K562 (cell line): ENCODE data around the gene PRKACA. TPM values are rescaled to one million over a fixed set of nuclear protein-coding genes. Genes with fewer than 3 reads are reported as not detected.
A peak's percentile ranks its signal among the peaks of the same experiment; 100 is the strongest.

Source experiments
- C11orf30 ChIP-seq: fragments of 450-650 bp; IDR thresholded peaks from 2 replicates; pipeline ENCODE4 v1.6.1; 2016; ENCODE audit warnings: low read depth, mild to moderate bottlenecking
- E2F3 ChIP-seq: fragments of 250-450 bp; sonication (Bioruptor Pico); IDR thresholded peaks from 2 replicates; pipeline ENCODE4 v1.4.0; 2020; ENCODE audit warnings: mild to moderate bottlenecking
- GTF2E2 ChIP-seq: fragments of 200-800 bp; sonication (Bioruptor generic); IDR thresholded peaks from 2 replicates; pipeline ENCODE4 v1.6.1; 2016; ENCODE audit warnings: missing genetic modification characterization, missing compliant biosample characterization
- HLTF ChIP-seq: fragments of 450-650 bp; IDR thresholded peaks from 2 replicates; pipeline ENCODE4 v1.6.1; 2016
- PHF8 ChIP-seq: fragments of 200-600 bp; sonication (generic); IDR thresholded peaks from 2 replicates; pipeline ENCODE4 v1.6.1; 2012; ENCODE audit warnings: mixed run types, mild to moderate bottlenecking, inconsistent platforms, low read length, moderate library complexity, borderline replicate concordance
- POLR2B ChIP-seq: fragments of 450-650 bp; IDR thresholded peaks from 2 replicates; pipeline ENCODE4 v1.6.1; 2018; ENCODE audit warnings: low read depth; ENCODE audit not compliant: partially characterized antibody
- RB1 ChIP-seq: fragments of 450-650 bp; IDR thresholded peaks from 2 replicates; pipeline ENCODE4 v1.6.1; 2017; ENCODE audit warnings: low read depth, mild to moderate bottlenecking
- RBM25 ChIP-seq: fragments of 200-400 bp; formaldehyde crosslinking; IDR thresholded peaks from 2 replicates; pipeline ENCODE4 v1.6.1; 2018; ENCODE audit warnings: low read length, low read depth, moderate library complexity; ENCODE audit not compliant: severe bottlenecking
- RUNX1 ChIP-seq: sonication (generic); IDR thresholded peaks from 2 replicates; pipeline ENCODE4 v1.6.1; 2016; ENCODE audit warnings: antibody characterized with exemption, low read depth
- SAP30 ChIP-seq: fragments of 200-600 bp; sonication (generic); IDR thresholded peaks from 2 replicates; pipeline ENCODE4 v1.6.1; 2012; ENCODE audit warnings: borderline replicate concordance, low read depth, mild to moderate bottlenecking, moderate library complexity, low read length, control low read depth, inconsistent platforms; ENCODE audit not compliant: insufficient read depth, poor library complexity, severe bottlenecking
- SIN3A ChIP-seq, 2 experiments: fragments of 150-350 bp in 1 of 2; IDR thresholded peaks; 2 replicates each; pipeline ENCODE4 v1.6.1; 2011 to 2016; ENCODE audit warnings: borderline replicate concordance in 2 of 2, low read depth in 2 of 2, low read length in 2 of 2, mild to moderate bottlenecking in 2 of 2, moderate library complexity in 2 of 2; ENCODE audit not compliant: control insufficient read depth in 1 of 2
- SPI1 ChIP-seq: IDR thresholded peaks from 2 replicates; pipeline ENCODE4 v1.6.1; 2011; ENCODE audit warnings: low read depth, low read length, control low read depth, borderline replicate concordance
- STAG1 ChIP-seq: sonication (generic); formaldehyde crosslinking; IDR thresholded peaks from 2 replicates; pipeline ENCODE4 v1.5.0; 2020; ENCODE audit warnings: missing genetic modification reagents, borderline replicate concordance
- TRIM25 ChIP-seq: fragments of 450-650 bp; IDR thresholded peaks from 2 replicates; pipeline ENCODE4 v1.7.0; 2016; ENCODE audit warnings: borderline replicate concordance
- VEZF1 ChIP-seq: fragments of 200-800 bp; sonication (Bioruptor generic); IDR thresholded peaks from 2 replicates; pipeline ENCODE4 v1.6.1; 2017; ENCODE audit warnings: missing genetic modification characterization, missing compliant biosample characterization
- WHSC1 ChIP-seq: IDR thresholded peaks from one replicate; pipeline ENCODE4 v1.6.1; 2012; ENCODE audit warnings: low read length, control low read depth, inconsistent platforms
- ZFX ChIP-seq: sonication (generic); formaldehyde crosslinking; IDR thresholded peaks from 2 replicates; pipeline ENCODE4 v1.8.0; 2022; ENCODE audit warnings: mild to moderate bottlenecking, missing genetic modification reagents, moderate library complexity
- ZNF224 ChIP-seq: sonication (generic); formaldehyde crosslinking; IDR thresholded peaks from 2 replicates; pipeline ENCODE4 v1.8.0; 2022; ENCODE audit warnings: mild to moderate bottlenecking, missing genetic modification reagents
- ZNF75A ChIP-seq: fragments of 450-650 bp; formaldehyde crosslinking; IDR thresholded peaks from 2 replicates; pipeline ENCODE4 v1.4.0; 2020; ENCODE audit warnings: mild to moderate bottlenecking
- polyA plus RNA-seq, 8 experiments: library from polyadenylated mRNA; depleted of rRNA in 4 of 8; stranded (reverse) in 5 of 8; unstranded in 3 of 8; fragments of >200 nt; fragmentation: Nextera tagmentation in 2 of 8; fragmentation: Illumina TruSeq in 1 of 8; extraction: Ambion mirVana in 2 of 8; extraction: Trizol in 1 of 8; gene quantifications; 2 replicates each; pipeline versions ENCODE4 v1.2.1 to v1.2.3, GENCODE V29; 2011 to 2014; ENCODE audit warnings: inconsistent platforms in 1 of 8, missing spikeins in 1 of 8
- total RNA-seq, 7 experiments: library from RNA; depleted of rRNA in 6 of 7; stranded (reverse); fragments of >200 nt in 6 of 7; fragmentation: Illumina TruSeq in 2 of 7; extraction: Trizol in 2 of 7; gene quantifications; 2 replicates each; pipeline versions ENCODE4 v1.2.1 to v1.2.3, GENCODE V29; 2011 to 2021; ENCODE audit warnings: low replicate concordance in 1 of 7
- TF ChIP-seq, protein P1 (sequence below): sonication (generic); formaldehyde crosslinking; IDR thresholded peaks from 2 replicates; pipeline ENCODE4 v1.8.0; 2022; ENCODE audit warnings: missing genetic modification reagents, mild to moderate bottlenecking, moderate library complexity, borderline replicate concordance
- TF ChIP-seq, protein P2 (sequence below): fragments of 250-450 bp; sonication (Bioruptor Pico); IDR thresholded peaks from 2 replicates; pipeline ENCODE4 v1.4.0; 2020

The PRKACA gene
- total and polyA plus RNA-seq, 9 of the 15 experiments (the other 6 are each of a cell fraction or from before 2014, with no cell fraction given) = 1.2 to 63.1 (median 13.0) TPM

- TF ChIP-seq TRIM25 = no peak
- TF ChIP-seq, protein P1, sequence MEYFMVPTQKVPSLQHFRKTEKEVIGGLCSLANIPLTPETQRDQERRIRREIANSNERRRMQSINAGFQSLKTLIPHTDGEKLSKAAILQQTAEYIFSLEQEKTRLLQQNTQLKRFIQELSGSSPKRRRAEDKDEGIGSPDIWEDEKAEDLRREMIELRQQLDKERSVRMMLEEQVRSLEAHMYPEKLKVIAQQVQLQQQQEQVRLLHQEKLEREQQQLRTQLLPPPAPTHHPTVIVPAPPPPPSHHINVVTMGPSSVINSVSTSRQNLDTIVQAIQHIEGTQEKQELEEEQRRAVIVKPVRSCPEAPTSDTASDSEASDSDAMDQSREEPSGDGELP (CRISPR knock-in tag) = peak; percentile 91
- TF ChIP-seq POLR2B = peak; percentile 92
- 0 out of 2 replicates have a peak, but pooled peaks have one; percentile 39 for TF ChIP-seq E2F3 (CRISPR knock-in tag)
- TF ChIP-seq PHF8 = no peak
- peak; percentile 51; the same call in 1 of the 2 replicates for TF ChIP-seq HLTF
- TF ChIP-seq RBM25 = peak; percentile 96
- TF ChIP-seq WHSC1 = no peak
- TF ChIP-seq SPI1 = peak; percentile 79
- TF ChIP-seq RB1 = peak; percentile 89
- TF ChIP-seq STAG1 (CRISPR knock-in tag) = peak; percentile 43; the same call in 1 of the 2 replicates
- peak; percentile 97 for TF ChIP-seq SAP30
- TF ChIP-seq ZFX (CRISPR knock-in tag) = peak; percentile 3; the same call in 1 of the 2 replicates
- peak; percentile 66; the same call in 1 of the 2 replicates for TF ChIP-seq VEZF1 (CRISPR knock-in tag)
- TF ChIP-seq, protein P2, sequence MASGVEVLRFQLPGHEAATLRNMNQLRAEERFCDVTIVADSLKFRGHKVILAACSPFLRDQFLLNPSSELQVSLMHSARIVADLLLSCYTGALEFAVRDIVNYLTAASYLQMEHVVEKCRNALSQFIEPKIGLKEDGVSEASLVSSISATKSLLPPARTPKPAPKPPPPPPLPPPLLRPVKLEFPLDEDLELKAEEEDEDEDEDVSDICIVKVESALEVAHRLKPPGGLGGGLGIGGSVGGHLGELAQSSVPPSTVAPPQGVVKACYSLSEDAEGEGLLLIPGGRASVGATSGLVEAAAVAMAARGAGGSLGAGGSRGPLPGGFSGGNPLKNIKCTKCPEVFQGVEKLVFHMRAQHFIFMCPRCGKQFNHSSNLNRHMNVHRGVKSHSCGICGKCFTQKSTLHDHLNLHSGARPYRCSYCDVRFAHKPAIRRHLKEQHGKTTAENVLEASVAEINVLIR = peak; percentile 73
- no peak for TF ChIP-seq ZNF75A
- peak; percentile 92; the same call in 1 of the 2 replicates for TF ChIP-seq GTF2E2 (tag)
- TF ChIP-seq SIN3A (IDR thresholded peaks at IDR 0.05; ENCODE audit: borderline replicate concordance in 2 of 2, control insufficient read depth in 1 of 2, low read depth in 2 of 2, low read length in 2 of 2) = peak in 1 of 2 experiments; percentile 65; a peak in 1 of 4 replicates
- TF ChIP-seq ZNF224 (CRISPR knock-in tag) = no peak
- no peak for TF ChIP-seq RUNX1
- TF ChIP-seq C11orf30 = peak; percentile 78
These were observed 19.1 kb upstream of the PRKACA start, which contains the start of gene ASF1B (continued) for GRCh38 chr19:14136509-14137281.
